GM12872 (cell line): Measurements from ENCODE around the gene SURF4.

Source experiments
- TF ChIP-seq, protein P1 (sequence below): IDR thresholded peaks from 3 replicates; pipeline ENCODE4 v1.5.1; 2011; ENCODE audit warnings: low read depth, mild to moderate bottlenecking, low read length, moderate library complexity; ENCODE audit not compliant: insufficient read depth

Gene SURF4

GRCh38 chr9:133333566-133333965 is 42.3 kb downstream of the SURF4 start:
- TF ChIP-seq, protein P1, sequence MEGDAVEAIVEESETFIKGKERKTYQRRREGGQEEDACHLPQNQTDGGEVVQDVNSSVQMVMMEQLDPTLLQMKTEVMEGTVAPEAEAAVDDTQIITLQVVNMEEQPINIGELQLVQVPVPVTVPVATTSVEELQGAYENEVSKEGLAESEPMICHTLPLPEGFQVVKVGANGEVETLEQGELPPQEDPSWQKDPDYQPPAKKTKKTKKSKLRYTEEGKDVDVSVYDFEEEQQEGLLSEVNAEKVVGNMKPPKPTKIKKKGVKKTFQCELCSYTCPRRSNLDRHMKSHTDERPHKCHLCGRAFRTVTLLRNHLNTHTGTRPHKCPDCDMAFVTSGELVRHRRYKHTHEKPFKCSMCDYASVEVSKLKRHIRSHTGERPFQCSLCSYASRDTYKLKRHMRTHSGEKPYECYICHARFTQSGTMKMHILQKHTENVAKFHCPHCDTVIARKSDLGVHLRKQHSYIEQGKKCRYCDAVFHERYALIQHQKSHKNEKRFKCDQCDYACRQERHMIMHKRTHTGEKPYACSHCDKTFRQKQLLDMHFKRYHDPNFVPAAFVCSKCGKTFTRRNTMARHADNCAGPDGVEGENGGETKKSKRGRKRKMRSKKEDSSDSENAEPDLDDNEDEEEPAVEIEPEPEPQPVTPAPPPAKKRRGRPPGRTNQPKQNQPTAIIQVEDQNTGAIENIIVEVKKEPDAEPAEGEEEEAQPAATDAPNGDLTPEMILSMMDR = no peak

DNA sequence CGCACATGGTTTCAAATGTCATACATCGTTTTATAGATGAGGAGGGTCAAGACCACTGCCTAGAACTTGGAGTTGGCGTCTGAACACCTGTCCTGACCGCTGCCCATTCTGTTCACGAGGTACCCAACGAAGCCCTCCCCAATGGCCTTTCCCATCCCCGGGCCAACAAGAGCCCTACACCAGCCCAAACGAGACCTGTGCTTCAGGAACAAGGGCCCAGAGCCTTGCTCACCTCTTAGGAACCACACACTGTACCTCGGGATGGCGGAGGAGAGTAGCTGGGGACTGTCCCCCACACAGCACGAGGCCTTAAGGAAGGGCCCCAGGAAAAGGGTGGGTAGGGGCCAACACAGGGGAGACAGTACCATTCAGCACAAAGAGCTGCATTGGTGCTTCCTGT is 42.8 kb downstream of the SURF4 start:
- TF ChIP-seq, protein P1 = no peak

DNA sequence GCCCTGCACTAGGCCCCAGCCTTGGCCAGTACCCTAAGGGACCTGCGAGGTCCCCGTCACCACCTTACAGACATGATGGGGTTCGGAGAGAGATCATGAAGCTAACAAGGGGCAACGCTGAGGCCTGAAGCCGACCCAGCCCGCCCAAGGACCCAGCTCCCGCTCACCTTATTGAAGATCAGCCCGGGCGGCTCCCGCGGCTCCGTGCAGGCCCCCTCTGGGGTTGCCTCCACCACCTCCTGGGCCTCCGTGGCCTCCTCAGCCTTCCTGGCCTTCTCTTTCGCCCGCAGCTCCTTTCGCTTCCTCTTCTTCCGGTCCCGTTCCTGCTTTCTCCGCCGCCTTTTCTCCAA is 43.5 kb downstream of the SURF4 start:
- TF ChIP-seq, protein P1 = no peak

GRCh38 chr9:133331641-133332380 is 44.0 kb downstream of the SURF4 start:
- TF ChIP-seq, protein P1 = no peak

- TF ChIP-seq, protein P1 = no peak
These were observed 44.6 kb downstream of the SURF4 start for GRCh38 chr9:133331221-133331620.

- TF ChIP-seq, protein P1 = peak; percentile 63
These were observed 46.3 kb downstream of the SURF4 start for GRCh38 chr9:133329306-133330156.

- TF ChIP-seq, protein P1 = no peak
These were observed 47.9 kb downstream of the SURF4 start for GRCh38 chr9:133327834-133328484.
